Measurements from ENCODE around the gene SLC6A6.

The SLC6A6 gene

DNA sequence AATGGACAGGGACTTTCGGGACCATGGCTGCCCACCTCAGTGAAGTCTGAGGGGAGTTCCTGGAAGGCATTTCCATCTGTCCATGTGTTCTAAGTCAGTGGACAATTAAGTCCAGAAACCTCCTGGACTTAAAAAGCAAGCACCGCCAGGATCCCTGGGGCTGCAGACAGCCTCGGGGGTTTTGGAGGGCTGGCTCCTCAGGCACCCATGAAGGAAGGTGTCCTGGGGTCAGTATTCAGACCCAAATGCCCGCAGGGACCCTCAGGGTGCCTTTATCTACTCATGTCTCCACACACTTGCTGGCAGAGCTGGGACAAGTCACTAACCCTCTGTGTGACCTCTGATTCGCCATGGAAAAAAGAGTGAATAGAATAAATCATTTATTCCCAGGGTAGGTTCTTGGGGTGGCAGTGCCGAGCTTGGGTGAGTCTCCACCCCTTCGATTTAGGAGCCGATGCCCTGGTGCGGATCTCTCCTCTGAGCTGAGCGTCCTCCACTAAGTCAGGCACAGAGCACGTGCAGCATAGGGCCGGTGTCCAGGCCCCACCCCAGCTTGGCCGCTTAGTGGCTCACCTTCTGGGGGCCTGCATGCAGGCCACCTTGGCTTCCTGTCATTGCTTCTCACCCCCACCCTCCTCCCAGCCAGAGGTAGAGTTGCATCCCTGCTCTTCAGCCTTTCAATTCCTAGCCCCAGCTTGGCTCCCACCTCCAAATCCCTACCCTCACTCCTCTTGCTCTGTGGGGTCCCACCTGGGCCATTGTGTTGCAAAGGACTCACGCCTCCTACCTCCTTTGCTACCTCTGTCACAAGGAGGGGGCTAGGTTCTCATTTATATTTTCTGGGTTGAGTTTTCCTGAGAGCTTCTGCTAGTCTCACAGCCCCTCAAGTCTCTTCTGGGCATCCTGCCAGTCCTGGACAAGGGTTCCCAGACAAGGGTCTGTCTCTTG is 19.9 kb downstream of the SLC6A6 start:
- no peak for DNase-seq (ENCODE audit: low read depth)

- DNase-seq (ENCODE audit: low read depth): no peak
Measured at GRCh38 chr3:14423197-14423743, 20.9 kb downstream of the SLC6A6 start.

DNA sequence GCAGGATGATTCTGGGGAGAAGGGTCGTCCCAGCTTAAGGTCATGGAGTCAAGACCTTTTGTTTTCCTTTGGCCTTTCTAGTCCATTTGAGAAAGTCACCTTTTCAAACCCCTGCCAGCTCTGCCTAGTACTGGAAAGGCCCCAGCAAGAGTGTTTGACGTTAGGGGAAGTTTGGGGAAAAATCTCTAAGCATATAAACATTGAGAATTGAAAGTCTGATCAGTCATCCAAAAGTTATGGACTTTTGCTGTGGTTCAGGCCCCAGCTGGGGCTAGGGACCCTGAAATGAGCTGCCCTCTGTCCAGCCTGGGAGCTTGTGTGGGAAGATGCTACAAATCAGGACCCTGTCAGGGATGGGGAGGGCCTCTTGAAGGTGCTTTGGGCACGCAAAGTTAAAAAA is 21.6 kb downstream of the SLC6A6 start:
- no peak for DNase-seq (ENCODE audit: low read depth)

- DNase-seq (ENCODE audit: low read depth): peak; percentile 33
Measured at GRCh38 chr3:14424711-14425580, 22.5 kb downstream of the SLC6A6 start.

GRCh38 chr3:14425581-14426304 is 23.3 kb downstream of the SLC6A6 start:
- DNase-seq (ENCODE audit: low read depth): no peak

DNA sequence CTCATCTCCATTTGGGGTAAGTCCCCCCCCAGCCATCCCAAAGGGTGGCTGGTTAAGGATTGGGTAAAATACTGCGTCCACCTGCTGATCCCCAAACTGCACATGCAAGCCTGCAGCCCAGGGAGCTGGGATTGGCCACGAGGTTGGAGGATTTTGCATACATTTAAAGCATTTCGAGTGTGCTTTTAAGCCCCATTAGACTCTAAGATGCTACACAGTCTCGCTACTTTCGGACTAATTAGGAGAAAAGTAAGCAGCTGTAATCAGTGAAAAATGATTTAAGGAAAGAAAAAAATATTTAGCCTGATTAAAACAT is 23.9 kb downstream of the SLC6A6 start:
- no peak for DNase-seq (ENCODE audit: low read depth)

- DNase-seq (ENCODE audit: low read depth): no peak
Measured at GRCh38 chr3:14428087-14429033, 26.0 kb downstream of the SLC6A6 start.

DNA sequence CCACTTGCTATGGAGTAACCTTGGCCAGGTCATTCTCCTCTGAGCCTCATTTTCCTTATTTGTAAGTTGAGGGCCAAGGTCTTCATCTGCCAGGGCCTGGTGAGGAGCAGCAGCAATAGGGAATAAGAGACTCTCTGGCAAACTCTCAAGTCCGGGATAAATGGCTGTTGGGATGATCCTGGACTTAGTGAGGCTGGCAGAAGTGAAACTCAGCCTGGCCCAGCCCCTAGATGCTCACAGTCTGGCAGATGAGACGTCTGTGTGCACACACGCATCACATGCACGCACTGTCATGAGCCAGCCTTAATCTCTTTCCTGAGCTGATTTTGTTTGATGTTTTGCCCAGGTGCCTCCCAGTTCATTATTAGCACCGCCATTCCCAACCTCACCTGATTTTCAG is 26.8 kb downstream of the SLC6A6 start:
- DNase-seq (ENCODE audit: low read depth): no peak

GRCh38 chr3:14429640-14430039 is 27.2 kb downstream of the SLC6A6 start:
- no peak for DNase-seq (ENCODE audit: low read depth)

DNA sequence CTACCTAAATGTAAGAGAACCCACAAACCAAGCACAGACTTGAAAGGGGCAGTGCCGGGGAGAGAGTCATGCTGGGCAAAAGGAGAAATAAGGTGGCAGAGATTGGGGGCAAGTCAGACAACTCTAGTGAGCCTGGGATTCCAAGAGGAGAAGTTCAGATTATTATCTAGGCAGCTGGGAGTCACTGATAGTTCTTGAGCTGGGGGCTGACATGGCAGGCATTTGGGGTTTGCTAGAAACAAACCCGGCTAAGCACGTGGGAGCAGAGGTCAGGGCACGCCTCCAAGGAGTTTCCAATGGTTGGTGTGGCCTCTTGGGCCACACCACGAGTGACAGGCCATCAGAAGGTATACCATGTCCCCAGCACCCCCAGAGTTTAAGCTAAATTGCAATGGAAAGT is 27.6 kb downstream of the SLC6A6 start:
- DNase-seq (ENCODE audit: low read depth): no peak

GRCh38 chr3:14430706-14431451 is 28.5 kb downstream of the SLC6A6 start:
- no peak for DNase-seq (ENCODE audit: low read depth)

DNA sequence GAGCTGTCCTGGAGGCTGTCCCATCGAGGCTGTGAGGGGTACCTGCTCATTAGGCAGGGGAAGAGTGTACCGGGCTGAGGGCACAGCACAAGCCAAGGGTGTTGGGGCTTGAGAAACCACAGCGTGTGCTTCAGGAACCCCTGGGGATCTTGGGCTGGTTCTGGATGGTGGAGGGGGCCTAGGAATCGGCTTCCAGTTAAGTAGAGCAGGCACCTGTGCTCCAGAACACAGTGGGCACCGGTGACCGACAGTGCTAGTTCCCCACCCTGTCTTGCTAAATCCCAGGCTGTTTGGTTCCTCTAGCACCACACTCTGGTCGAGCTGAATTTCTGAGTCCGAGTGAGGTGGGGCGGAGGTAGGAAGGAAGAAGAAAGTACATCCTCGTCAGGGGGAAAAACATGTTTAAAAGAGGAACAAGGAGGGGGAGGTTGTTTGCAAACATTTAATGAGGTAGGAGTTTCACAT is 29.1 kb downstream of the SLC6A6 start:
- DNase-seq (ENCODE audit: low read depth): no peak

- DNase-seq (ENCODE audit: low read depth): peak; percentile 71
Measured at GRCh38 chr3:14431917-14432834, 29.8 kb downstream of the SLC6A6 start.

DNA sequence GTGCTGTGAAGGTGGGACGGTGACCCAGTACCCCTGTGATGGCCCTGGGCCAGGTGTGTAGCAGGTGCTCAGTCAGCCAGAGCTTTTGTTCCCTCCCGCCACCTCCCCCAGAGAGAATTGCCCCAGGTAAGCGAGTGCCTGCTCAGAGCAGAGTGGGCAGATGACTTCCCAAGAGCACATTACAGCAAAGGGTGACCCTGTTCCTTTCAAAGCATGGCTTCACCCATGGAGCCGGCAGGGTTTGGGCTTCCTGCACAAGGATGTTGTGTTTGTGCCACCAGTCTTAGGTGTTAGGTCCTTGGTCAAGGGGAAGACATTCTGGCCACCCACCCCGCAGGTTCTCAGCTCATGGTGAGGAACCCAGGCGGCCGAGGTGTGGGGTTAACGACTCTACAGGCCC is 30.7 kb downstream of the SLC6A6 start:
- no peak for DNase-seq (ENCODE audit: low read depth)

DNA sequence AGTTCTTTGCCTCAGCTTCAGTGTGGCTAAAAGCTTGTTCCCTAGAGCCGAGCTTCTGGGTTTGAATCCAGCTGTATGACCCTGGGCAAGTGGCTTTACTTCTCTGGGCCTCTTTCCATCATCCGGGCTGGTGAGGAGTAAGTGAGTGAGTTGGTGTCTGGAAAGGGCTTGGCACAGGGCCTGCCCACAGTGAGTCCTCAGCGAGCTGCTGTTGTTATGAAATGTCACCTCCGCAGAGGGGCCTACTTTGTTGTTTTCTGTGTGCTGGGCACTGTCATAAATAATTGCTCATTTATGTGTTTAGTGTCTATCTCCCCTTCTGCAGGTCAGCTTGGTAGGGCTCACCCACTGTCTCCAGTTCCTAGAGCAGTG is 31.7 kb downstream of the SLC6A6 start:
- DNase-seq (ENCODE audit: low read depth): peak; percentile 52

- no peak for DNase-seq (ENCODE audit: low read depth)
Measured at GRCh38 chr3:14434498-14435151, 32.2 kb downstream of the SLC6A6 start.

GRCh38 chr3:14435175-14436014 is 33.0 kb downstream of the SLC6A6 start:
- DNase-seq (ENCODE audit: low read depth): no peak

- no peak for DNase-seq (ENCODE audit: low read depth)
Measured at GRCh38 chr3:14436954-14437281, 34.5 kb downstream of the SLC6A6 start.

Measured in iris pigment epithelial cell (primary cell).